Natural killer cell (primary cell): Measurements from ENCODE around the gene SLC35B2. TPM values are rescaled to one million over a fixed set of nuclear protein-coding genes. Genes with fewer than 3 reads are reported as not detected.
A peak's percentile ranks its signal among the peaks of the same experiment; 100 is the strongest.

ENCODE experiments used
- ATAC-seq, 3 donors: fragments of 150-1000 bp in 2 of 3; fragments of 200-7000 bp in 1 of 3; cut with Tn5 transposase; 1 replicate in 1 of 3; 2 replicates in 2 of 3; pipeline ENCODE4 v1.10.0; 2021; ENCODE audit warnings: mild to moderate bottlenecking in 2 of 3, moderate library complexity in 2 of 3
- DNase-seq, 2 donors: peaks; one replicate each; pipeline versions ENCODE4 v3.0.0 to v3.0.0-alpha.2; 2013 to 2021; ENCODE audit warnings: mixed read lengths in 1 of 2
- H3K27ac ChIP-seq: one replicate; pipeline ENCODE4 v1.5.1; 2013; ENCODE audit warnings: mild to moderate bottlenecking, low read length
- H3K27me3 ChIP-seq: one replicate; pipeline ENCODE4 v1.6.1; 2013; ENCODE audit warnings: low read length; ENCODE audit not compliant: control insufficient read depth, insufficient read depth
- H3K36me3 ChIP-seq: one replicate; pipeline ENCODE4 v1.6.1; 2013; ENCODE audit warnings: low read length; ENCODE audit not compliant: control insufficient read depth, insufficient read depth
- H3K4me1 ChIP-seq: one replicate; pipeline ENCODE4 v1.6.1; 2013; ENCODE audit warnings: low read length; ENCODE audit not compliant: control insufficient read depth, insufficient read depth
- H3K4me3 ChIP-seq: one replicate; pipeline ENCODE4 v1.5.1; 2013; ENCODE audit warnings: low read length
- H3K9me3 ChIP-seq: one replicate; pipeline ENCODE4 v1.6.1; 2013; ENCODE audit warnings: low read length; ENCODE audit not compliant: control insufficient read depth, insufficient read depth
- H3K27ac Mint-ChIP-seq, 2 donors: one replicate each; pipeline ENCODE4 v1.8.0; 2022; ENCODE audit warnings: mild to moderate bottlenecking in 2 of 2, mixed read lengths in 2 of 2, moderate library complexity in 1 of 2
- H3K27me3 Mint-ChIP-seq, 2 donors: one replicate each; pipeline ENCODE4 v1.8.0; 2022; ENCODE audit warnings: low read depth in 2 of 2, mixed read lengths in 2 of 2
- H3K36me3 Mint-ChIP-seq: one replicate; pipeline ENCODE4 v1.8.0; 2022; ENCODE audit warnings: mixed read lengths
- H3K4me1 Mint-ChIP-seq, 2 donors: one replicate each; pipeline ENCODE4 v1.8.0; 2022; ENCODE audit warnings: mixed read lengths in 2 of 2
- H3K4me3 Mint-ChIP-seq: one replicate; pipeline ENCODE4 v1.8.0; 2022; ENCODE audit warnings: mild to moderate bottlenecking, moderate library complexity, mixed read lengths
- H3K9me3 Mint-ChIP-seq, 2 donors: one replicate each; pipeline ENCODE4 v1.8.0; 2022; ENCODE audit warnings: mixed read lengths in 2 of 2
- WGBS: methylation state at CpG from one replicate; pipeline ENCODE4 v1.1.7; 2013; ENCODE audit warnings: missing lambda C conversion rate; ENCODE audit not compliant: insufficient coverage; 5-methylcytosine and 5-hydroxymethylcytosine counted together
- intact Hi-C: fragments of 100-400 bp; cut with micrococcal nuclease; formaldehyde crosslinking; loops from one replicate; pipeline ENCODE4 v1.14.2; 2022
- total RNA-seq, 4 donors: library from RNA; stranded (reverse); fragments of 120-200 nt in 1 of 4; gene quantifications; one replicate each; pipeline versions ENCODE4 v1.2.3 to v1.2.4, GENCODE V29; 2013 to 2022
- TF ChIP-seq, protein P1 (sequence below): fragments of 200-600 bp; IDR thresholded peaks from one replicate; pipeline ENCODE4 v1.8.0; 2022; ENCODE audit warnings: antibody characterized with exemption

Gene SLC35B2
- total RNA-seq, 3 donors from 2014 or later (not counting 1 experiment from before 2014, with no cell fraction given) = 20.9 to 27.7 (median 26.8) TPM

DNA sequence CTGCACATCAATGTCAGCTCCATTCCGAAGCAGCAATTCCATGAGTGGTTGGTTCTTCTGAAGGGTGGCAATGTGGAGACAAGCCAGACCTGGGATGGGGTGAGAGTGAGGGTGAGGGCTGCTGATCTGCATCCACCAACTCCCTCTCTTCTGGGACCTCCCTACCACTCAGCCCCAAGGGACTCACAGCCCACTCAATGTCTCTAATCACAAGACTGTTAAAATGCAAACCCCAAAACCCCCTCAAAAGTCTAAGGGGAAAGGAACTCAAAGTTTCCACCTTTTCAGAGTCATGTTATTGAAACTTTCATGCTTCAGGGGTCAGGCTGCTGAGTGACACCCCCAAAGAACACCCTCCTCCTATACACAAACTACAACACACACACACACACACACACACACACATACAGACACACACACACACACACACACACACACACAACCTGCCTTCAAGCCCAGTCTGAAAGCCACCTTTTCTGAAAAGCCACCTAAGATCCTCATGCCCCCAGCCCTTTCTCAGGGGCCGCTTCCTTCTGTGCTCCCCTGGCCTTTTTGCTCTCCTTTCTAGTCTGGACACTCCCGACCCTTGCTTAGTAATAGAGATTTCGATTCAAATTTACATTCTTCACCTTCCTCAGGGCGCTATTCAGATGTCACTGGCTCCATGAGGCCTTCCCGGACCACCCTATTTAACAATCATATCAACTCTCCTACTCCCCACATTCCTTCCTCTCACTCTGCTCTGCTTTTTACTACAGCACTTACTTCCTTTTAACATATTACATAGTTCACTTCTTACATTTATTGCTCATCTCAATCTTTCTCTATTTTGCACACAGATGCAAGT lies 3.3 kb upstream of the SLC35B2 start:
- H3K27me3 Mint-ChIP-seq = no peaks in the 10 kb centered on the region
- peak overlapping the region; percentile 0 to 6 for H3K27ac Mint-ChIP-seq
- H3K9me3 Mint-ChIP-seq = no peaks in the 10 kb centered on the region
- DNase-seq (no peak), ATAC-seq (no peak)
- no peaks in the 10 kb centered on the region for H3K36me3 Mint-ChIP-seq
- no peak overlapping the region for H3K4me3 ChIP-seq
- no peaks in the 10 kb centered on the region for H3K9me3 ChIP-seq
- intact Hi-C loops = no loop called here
- peaks cover 23% of the 10 kb centered on the region for H3K36me3 ChIP-seq
- no peaks in the 10 kb centered on the region for H3K27me3 ChIP-seq
- H3K27ac ChIP-seq = peak overlapping the region; percentile 34
- H3K4me3 Mint-ChIP-seq = no peak overlapping the region
- TF ChIP-seq, protein P1, sequence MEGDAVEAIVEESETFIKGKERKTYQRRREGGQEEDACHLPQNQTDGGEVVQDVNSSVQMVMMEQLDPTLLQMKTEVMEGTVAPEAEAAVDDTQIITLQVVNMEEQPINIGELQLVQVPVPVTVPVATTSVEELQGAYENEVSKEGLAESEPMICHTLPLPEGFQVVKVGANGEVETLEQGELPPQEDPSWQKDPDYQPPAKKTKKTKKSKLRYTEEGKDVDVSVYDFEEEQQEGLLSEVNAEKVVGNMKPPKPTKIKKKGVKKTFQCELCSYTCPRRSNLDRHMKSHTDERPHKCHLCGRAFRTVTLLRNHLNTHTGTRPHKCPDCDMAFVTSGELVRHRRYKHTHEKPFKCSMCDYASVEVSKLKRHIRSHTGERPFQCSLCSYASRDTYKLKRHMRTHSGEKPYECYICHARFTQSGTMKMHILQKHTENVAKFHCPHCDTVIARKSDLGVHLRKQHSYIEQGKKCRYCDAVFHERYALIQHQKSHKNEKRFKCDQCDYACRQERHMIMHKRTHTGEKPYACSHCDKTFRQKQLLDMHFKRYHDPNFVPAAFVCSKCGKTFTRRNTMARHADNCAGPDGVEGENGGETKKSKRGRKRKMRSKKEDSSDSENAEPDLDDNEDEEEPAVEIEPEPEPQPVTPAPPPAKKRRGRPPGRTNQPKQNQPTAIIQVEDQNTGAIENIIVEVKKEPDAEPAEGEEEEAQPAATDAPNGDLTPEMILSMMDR = no peak
- WGBS = 89% methylated on average over 6 of the region's 6 CpGs
- H3K4me1 ChIP-seq = peaks cover 62% of the 10 kb centered on the region
- H3K4me1 Mint-ChIP-seq = peaks cover 45 to 67% of the 10 kb centered on the region in 2 donors

DNA sequence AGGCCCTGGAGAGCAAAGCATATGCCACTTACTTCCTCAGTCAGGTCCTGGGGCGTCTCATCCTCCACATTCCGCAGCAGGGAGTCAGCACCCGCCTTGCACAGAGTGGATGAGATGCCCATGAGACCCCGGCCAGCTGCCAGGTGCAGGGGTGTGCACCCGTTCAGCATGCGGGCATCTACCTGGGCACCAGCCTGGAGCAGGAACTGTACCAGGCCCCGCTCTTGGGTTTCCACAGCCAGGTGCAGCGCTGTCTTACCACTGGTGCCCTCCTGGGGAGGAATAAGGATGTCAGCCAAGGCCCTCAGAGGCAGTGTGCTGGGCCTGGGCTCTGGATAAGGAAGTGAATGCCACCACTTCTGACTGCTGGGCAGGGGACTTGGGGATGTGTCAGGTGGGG lies 2.7 kb upstream of the SLC35B2 start:
- Histone ChIP-seq H3K36me3 (peaks cover 25% of the 10 kb centered on the region), H3K4me3 (no peak overlapping the region), H3K9me3 (no peaks in the 10 kb centered on the region), H3K27me3 (no peaks in the 10 kb centered on the region), H3K27ac (peak overlapping the region; percentile 34), H3K4me1 (peaks cover 60% of the 10 kb centered on the region)
- ATAC-seq (no peak), DNase-seq (peak in 1 of 2 donors; percentile 7)
- TF ChIP-seq, protein P1 = no peak
- H3K27me3 Mint-ChIP-seq = no peaks in the 10 kb centered on the region
- intact Hi-C loops = no loop called here
- H3K9me3 Mint-ChIP-seq = no peaks in the 10 kb centered on the region
- H3K4me3 Mint-ChIP-seq = no peak overlapping the region
- H3K4me1 Mint-ChIP-seq = peaks cover 52 to 71% of the 10 kb centered on the region in 2 donors
- no peak overlapping the region for H3K27ac Mint-ChIP-seq
- WGBS = 85% methylated on average over 8 of the region's 8 CpGs
- H3K36me3 Mint-ChIP-seq = no peaks in the 10 kb centered on the region

DNA sequence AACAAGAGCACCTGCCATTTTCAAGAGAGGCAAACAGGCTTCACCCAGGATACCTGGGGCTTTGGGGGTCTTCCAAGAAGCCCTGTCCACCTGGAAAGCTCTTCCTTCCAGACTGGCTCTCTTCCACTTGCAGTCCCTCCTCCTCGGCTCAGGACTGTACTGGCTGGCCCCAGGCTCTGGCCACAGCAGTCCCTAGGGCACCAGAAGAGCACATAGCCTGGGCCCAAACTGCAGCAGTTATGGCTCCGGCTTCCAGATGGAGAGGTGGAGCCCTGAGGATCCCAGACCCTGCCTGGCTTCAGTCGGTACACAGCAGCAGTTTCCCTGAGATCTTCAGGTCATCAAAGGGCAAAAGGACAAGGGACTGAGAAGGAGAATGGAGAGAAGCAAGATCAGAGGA lies 1.6 kb upstream of the SLC35B2 start:
- no peaks in the 10 kb centered on the region for H3K27me3 ChIP-seq
- peak overlapping the region; percentile 92 for H3K4me3 Mint-ChIP-seq
- peaks cover 50% of the 10 kb centered on the region for H3K4me1 ChIP-seq
- peak overlapping the region; percentile 26 for H3K27ac ChIP-seq
- WGBS = 95% methylated on average over 3 of the region's 3 CpGs
- no peaks in the 10 kb centered on the region for H3K9me3 Mint-ChIP-seq
- H3K27me3 Mint-ChIP-seq = no peaks in the 10 kb centered on the region
- no peaks in the 10 kb centered on the region for H3K9me3 ChIP-seq
- TF ChIP-seq, protein P1 = no peak
- H3K4me3 ChIP-seq = no peak overlapping the region
- H3K36me3 ChIP-seq = peaks cover 36% of the 10 kb centered on the region
- DNase-seq (no peak), ATAC-seq (no peak)
- intact Hi-C loops = no loop called here
- H3K4me1 Mint-ChIP-seq = peaks cover 47 to 70% of the 10 kb centered on the region in 2 donors
- H3K36me3 Mint-ChIP-seq = no peaks in the 10 kb centered on the region
- H3K27ac Mint-ChIP-seq = peak overlapping the region; percentile 89 to 97
